DOHH2 (cell line): ENCODE results near the gene PLA2G6.

Experiments used
- H3F3A ChIP-seq: fragments of 200-600 bp; sonication (generic), shearing (Covaris generic); 2 replicates; pipeline ENCODE4 v1.6.0; 2016; ENCODE audit warnings: antibody characterized with exemption, mild to moderate bottlenecking; ENCODE audit not compliant: control insufficient read depth, insufficient read depth
- H3K27ac ChIP-seq: fragments of 200-600 bp; sonication (generic); 2 replicates; pipeline ENCODE4 v1.5.1; 2014; ENCODE audit warnings: low read depth, mild to moderate bottlenecking, low read length, moderate library complexity
- H3K27me3 ChIP-seq: fragments of 200-600 bp; sonication (generic); 2 replicates; pipeline ENCODE4 v1.6.1; 2014; ENCODE audit warnings: mild to moderate bottlenecking, low read length, mixed read lengths; ENCODE audit not compliant: control insufficient read depth
- H3K36me3 ChIP-seq: fragments of 200-600 bp; sonication (generic); 2 replicates; pipeline ENCODE4 v1.6.1; 2014; ENCODE audit warnings: mild to moderate bottlenecking, low read length, moderate library complexity, mixed read lengths; ENCODE audit not compliant: control insufficient read depth
- H3K4me1 ChIP-seq: fragments of 200-600 bp; sonication (generic); 2 replicates; pipeline ENCODE4 v1.6.1; 2014; ENCODE audit warnings: mild to moderate bottlenecking, low read length, mixed read lengths; ENCODE audit not compliant: control insufficient read depth
- H3K4me2 ChIP-seq: fragments of 200-600 bp; sonication (generic); 2 replicates; pipeline ENCODE4 v1.6.0; 2014; ENCODE audit warnings: mild to moderate bottlenecking, low read length, moderate library complexity
- H3K4me3 ChIP-seq: fragments of 200-600 bp; sonication (generic); 2 replicates; pipeline ENCODE4 v1.5.1; 2014; ENCODE audit warnings: mild to moderate bottlenecking, low read length, mixed read lengths
- H3K79me2 ChIP-seq: fragments of 200-600 bp; sonication (generic); 2 replicates; pipeline ENCODE4 v1.6.1; 2014; ENCODE audit warnings: mild to moderate bottlenecking, low read length, mixed read lengths; ENCODE audit not compliant: control insufficient read depth
- H3K9me2 ChIP-seq: fragments of 200-600 bp; sonication (generic); replicated peaks from 2 replicates; pipeline ENCODE4 v1.6.1; 2014; ENCODE audit warnings: mild to moderate bottlenecking, low read length, mixed read lengths; ENCODE audit not compliant: control insufficient read depth
- H3K9me3 ChIP-seq: fragments of 200-600 bp; sonication (generic); 2 replicates; pipeline ENCODE4 v1.6.1; 2014; ENCODE audit warnings: antibody characterized with exemption, low read length, mixed read lengths; ENCODE audit not compliant: control insufficient read depth, insufficient read depth
- H4K20me1 ChIP-seq: fragments of 200-600 bp; sonication (generic); 2 replicates; pipeline ENCODE4 v1.6.0; 2014; ENCODE audit warnings: low read depth, mild to moderate bottlenecking, antibody characterized with exemption, low read length, moderate library complexity; ENCODE audit not compliant: control insufficient read depth, insufficient read depth
- EZH2phosphoT487 ChIP-seq: fragments of 200-600 bp; sonication (generic); IDR thresholded peaks from 2 replicates; pipeline ENCODE4 v1.6.1; 2017; ENCODE audit warnings: borderline replicate concordance, mild to moderate bottlenecking, antibody characterized with exemption, low read length, moderate library complexity, mixed read lengths
- TF ChIP-seq, protein P1 (sequence below): fragments of 200-600 bp; sonication (generic); IDR thresholded peaks from one replicate; pipeline ENCODE4 v1.5.1; 2014; ENCODE audit warnings: antibody characterized with exemption, mild to moderate bottlenecking, low read depth, low read length; ENCODE audit not compliant: poor library complexity, severe bottlenecking

Gene PLA2G6

DNA sequence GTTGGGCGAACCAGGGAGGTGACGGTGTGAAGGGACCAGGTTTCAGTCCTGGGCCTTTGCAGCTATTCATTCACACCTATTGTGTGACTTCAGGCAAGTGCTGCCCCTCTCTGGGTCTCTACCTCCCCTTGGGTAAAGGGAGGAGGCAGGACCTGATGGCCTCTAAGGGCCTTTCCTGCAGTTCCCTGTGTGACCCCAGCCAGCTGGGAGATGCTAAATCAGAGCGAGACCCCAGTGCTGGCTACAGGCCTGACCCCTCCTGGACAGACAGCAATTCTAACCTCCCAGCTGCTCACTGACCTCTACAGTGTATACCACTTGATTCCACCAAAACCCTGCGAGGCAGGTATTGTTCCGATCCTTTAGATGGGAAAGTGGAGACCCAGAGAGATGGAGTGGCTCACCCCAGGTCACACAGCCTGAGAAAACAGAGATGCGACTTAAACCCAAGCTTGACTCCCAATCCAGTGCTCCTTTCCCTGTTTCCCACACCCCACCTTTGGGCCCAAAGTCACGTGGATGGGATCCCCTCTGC, 26.3 kb upstream of the PLA2G6 start:
- H3K4me2 ChIP-seq: no peak overlapping the region
- no peak overlapping the region for H3K4me3 ChIP-seq
- peaks cover 9% of the 10 kb centered on the region; the same call in 1 of the 2 replicates for H4K20me1 ChIP-seq
- H3K4me1 ChIP-seq: peaks cover 24% of the 10 kb centered on the region
- H3K9me3 ChIP-seq: no peaks in the 10 kb centered on the region
- no peaks in the 10 kb centered on the region for H3K36me3 ChIP-seq
- H3K27ac ChIP-seq: no peak overlapping the region
- no peak for TF ChIP-seq EZH2phosphoT487
- TF ChIP-seq, protein P1, sequence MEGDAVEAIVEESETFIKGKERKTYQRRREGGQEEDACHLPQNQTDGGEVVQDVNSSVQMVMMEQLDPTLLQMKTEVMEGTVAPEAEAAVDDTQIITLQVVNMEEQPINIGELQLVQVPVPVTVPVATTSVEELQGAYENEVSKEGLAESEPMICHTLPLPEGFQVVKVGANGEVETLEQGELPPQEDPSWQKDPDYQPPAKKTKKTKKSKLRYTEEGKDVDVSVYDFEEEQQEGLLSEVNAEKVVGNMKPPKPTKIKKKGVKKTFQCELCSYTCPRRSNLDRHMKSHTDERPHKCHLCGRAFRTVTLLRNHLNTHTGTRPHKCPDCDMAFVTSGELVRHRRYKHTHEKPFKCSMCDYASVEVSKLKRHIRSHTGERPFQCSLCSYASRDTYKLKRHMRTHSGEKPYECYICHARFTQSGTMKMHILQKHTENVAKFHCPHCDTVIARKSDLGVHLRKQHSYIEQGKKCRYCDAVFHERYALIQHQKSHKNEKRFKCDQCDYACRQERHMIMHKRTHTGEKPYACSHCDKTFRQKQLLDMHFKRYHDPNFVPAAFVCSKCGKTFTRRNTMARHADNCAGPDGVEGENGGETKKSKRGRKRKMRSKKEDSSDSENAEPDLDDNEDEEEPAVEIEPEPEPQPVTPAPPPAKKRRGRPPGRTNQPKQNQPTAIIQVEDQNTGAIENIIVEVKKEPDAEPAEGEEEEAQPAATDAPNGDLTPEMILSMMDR: no peak
- no peaks in the 10 kb centered on the region for H3K9me2 ChIP-seq
- H3K27me3 ChIP-seq: no peaks in the 10 kb centered on the region
- H3F3A ChIP-seq: no peaks in the 10 kb centered on the region; the same call in 1 of the 2 replicates
- H3K79me2 ChIP-seq: no peaks in the 10 kb centered on the region

DNA sequence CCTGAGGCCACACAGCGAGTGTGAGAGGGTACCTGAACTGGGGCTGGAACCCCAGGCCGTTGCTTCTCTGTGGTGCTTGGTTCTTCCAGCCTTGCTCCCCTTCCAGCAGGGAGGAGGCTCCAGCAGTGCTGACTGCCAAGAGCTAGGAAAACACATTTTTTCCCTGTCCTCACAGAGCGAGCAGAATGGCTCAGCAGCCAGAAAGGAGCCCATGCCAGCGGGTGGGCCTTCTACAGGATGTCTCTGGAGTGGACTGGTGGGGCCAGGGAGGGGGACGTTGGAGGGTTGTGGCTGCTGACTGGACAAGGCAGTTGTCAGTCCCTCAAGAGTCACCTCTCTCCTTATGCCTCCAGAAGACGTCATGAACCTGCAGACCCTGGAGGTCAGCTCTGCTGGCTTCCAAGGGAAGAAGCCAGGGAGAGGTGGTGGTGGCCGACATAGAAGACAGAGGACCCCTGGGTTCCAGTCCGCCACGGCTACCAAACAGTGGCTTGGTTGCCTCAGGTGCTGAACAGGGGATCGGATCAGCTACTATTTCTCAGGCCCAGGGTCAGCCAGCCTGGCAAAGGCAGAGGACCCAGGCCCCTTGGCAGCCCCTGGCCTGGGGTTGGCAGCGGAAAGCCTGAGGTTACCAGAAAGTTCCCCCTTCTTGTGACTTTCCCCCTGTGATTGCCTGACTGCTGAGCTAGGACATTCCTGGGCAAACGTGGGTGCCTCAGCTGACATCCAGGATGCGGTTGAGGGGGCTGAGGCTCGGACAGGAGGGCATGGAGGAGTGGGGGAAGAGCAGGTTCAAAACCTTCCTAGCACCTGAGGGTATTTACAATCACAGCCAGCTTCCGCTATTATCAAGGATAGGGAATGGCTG, 23.9 kb upstream of the PLA2G6 start:
- no peak overlapping the region for H3K27ac ChIP-seq
- no peaks in the 10 kb centered on the region for H3K9me3 ChIP-seq
- H3K4me3 ChIP-seq: no peak overlapping the region
- H3F3A ChIP-seq: peaks cover 4% of the 10 kb centered on the region; the same call in 1 of the 2 replicates
- peak overlapping the region; percentile 91; the same call in 1 of the 2 replicates for H3K4me2 ChIP-seq
- H4K20me1 ChIP-seq: peaks cover 9% of the 10 kb centered on the region; the same call in 1 of the 2 replicates
- peaks cover 35% of the 10 kb centered on the region for H3K4me1 ChIP-seq
- TF ChIP-seq, protein P1: no peak
- TF ChIP-seq EZH2phosphoT487: no peak
- H3K79me2 ChIP-seq: no peaks in the 10 kb centered on the region
- H3K9me2 ChIP-seq: no peaks in the 10 kb centered on the region
- H3K36me3 ChIP-seq: no peaks in the 10 kb centered on the region
- H3K27me3 ChIP-seq: peaks cover 4% of the 10 kb centered on the region; the same call in 1 of the 2 replicates

DNA sequence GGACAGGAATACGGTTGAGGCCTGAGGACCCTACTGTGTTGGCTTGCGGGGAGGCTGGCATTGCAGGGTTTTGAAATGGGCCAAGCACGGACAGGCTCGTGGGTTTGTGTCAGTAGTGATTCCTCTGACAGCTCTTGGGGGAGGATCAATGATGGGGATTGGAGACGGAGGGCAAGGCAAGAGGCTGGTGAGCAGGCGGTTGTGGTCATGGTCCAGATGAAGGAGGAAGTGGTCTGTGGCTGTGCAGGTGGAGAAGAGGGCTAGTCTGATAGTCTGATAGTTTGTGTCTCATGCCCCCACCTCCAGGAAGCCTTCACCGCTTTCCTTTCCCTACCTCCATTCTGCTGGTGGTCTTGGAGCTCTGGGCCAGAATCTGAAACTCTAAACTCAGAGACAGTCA, 23.2 kb upstream of the PLA2G6 start:
- H3K27ac ChIP-seq: no peak overlapping the region

More for the DNA sequence above, 23.2 kb upstream of the PLA2G6 start:
- no peaks in the 10 kb centered on the region for H3K9me3 ChIP-seq
- peaks cover 4% of the 10 kb centered on the region; the same call in 1 of the 2 replicates for H3K27me3 ChIP-seq
- H4K20me1 ChIP-seq: peaks cover 9% of the 10 kb centered on the region; the same call in 1 of the 2 replicates
- H3F3A ChIP-seq: peaks cover 4% of the 10 kb centered on the region; the same call in 1 of the 2 replicates
- peak overlapping the region; percentile 91 for H3K4me2 ChIP-seq
- TF ChIP-seq, protein P1: no peak
- no peak for TF ChIP-seq EZH2phosphoT487
- no peaks in the 10 kb centered on the region for H3K9me2 ChIP-seq
- H3K79me2 ChIP-seq: no peaks in the 10 kb centered on the region
- H3K36me3 ChIP-seq: no peaks in the 10 kb centered on the region
- peaks cover 35% of the 10 kb centered on the region for H3K4me1 ChIP-seq
- H3K4me3 ChIP-seq: no peak overlapping the region
